Osteoblast (primary cell): Measurements from ENCODE around the gene CEP112. TPM values are rescaled to one million over a fixed set of nuclear protein-coding genes. Genes with fewer than 3 reads are reported as not detected.

Source experiments
- DNase-seq: peaks from one replicate; pipeline ENCODE4 v3.0.0; 2011; ENCODE audit warnings: low spot score, mixed read lengths; ENCODE audit not compliant: insufficient read length; ENCODE audit errors: missing footprints
- H2AFZ ChIP-seq: 2 replicates; pipeline ENCODE4 v1.6.0; 2011; ENCODE audit warnings: mild to moderate bottlenecking, low read length
- H3K27ac ChIP-seq: 2 replicates; pipeline ENCODE4 v1.5.1; 2011; ENCODE audit warnings: mild to moderate bottlenecking, low read depth, low read length, moderate library complexity
- H3K27me3 ChIP-seq: 2 replicates; pipeline ENCODE4 v1.6.0; 2012; ENCODE audit warnings: mild to moderate bottlenecking, control low read depth, inconsistent platforms, low read length, moderate library complexity; ENCODE audit not compliant: insufficient read depth
- H3K36me3 ChIP-seq: 2 replicates; pipeline ENCODE4 v1.5.1; 2011; ENCODE audit warnings: mild to moderate bottlenecking, low read length, control low read depth, moderate library complexity; ENCODE audit not compliant: insufficient read depth
- H3K4me1 ChIP-seq: 2 replicates; pipeline ENCODE4 v1.5.1; 2011; ENCODE audit warnings: mild to moderate bottlenecking, low read length, control low read depth, moderate library complexity; ENCODE audit not compliant: insufficient read depth
- H3K4me2 ChIP-seq: 2 replicates; pipeline ENCODE4 v1.6.0; 2011; ENCODE audit warnings: mild to moderate bottlenecking, low read length; ENCODE audit not compliant: insufficient read depth
- H3K4me3 ChIP-seq: fragments of 200-600 bp; sonication (generic); 3 replicates; pipeline ENCODE4 v1.5.1; 2012; ENCODE audit warnings: mild to moderate bottlenecking, low read length, inconsistent platforms; ENCODE audit not compliant: insufficient read depth
- H3K79me2 ChIP-seq: 2 replicates; pipeline ENCODE4 v1.6.0; 2012; ENCODE audit warnings: mild to moderate bottlenecking, low read length, control low read depth, inconsistent platforms; ENCODE audit not compliant: insufficient read depth
- H3K9me3 ChIP-seq: 2 replicates; pipeline ENCODE4 v1.5.1; 2011; ENCODE audit warnings: low read depth, low read length, control low read depth
- H4K20me1 ChIP-seq: 2 replicates; pipeline ENCODE4 v1.6.0; 2012; ENCODE audit warnings: mild to moderate bottlenecking, low read length, control low read depth; ENCODE audit not compliant: insufficient read depth
- CTCF ChIP-seq: IDR thresholded peaks from 2 replicates; pipeline ENCODE4 v1.5.1; 2011; ENCODE audit warnings: mild to moderate bottlenecking, low read depth, low read length, moderate library complexity; ENCODE audit errors: extremely low read depth
- total RNA-seq: library from RNA; depleted of rRNA; stranded (reverse); fragments of >200 nt; gene quantifications from 2 replicates; pipeline ENCODE4 v1.2.3, GENCODE V29; 2012

Gene CEP112
- total RNA-seq, 1 donor, result 8.3 TPM

GRCh38 chr17:66190738-66191592 is 968 bp downstream of the CEP112 start:
- Histone ChIP-seq H4K20me1 (peaks cover 2% of the 10 kb centered on the region), H3K27ac (peak overlapping the region; percentile 50), H3K4me2 (peak overlapping the region; percentile 81), H3K36me3 (no peaks in the 10 kb centered on the region), H3K4me3 (peak overlapping the region; percentile 88), H2AFZ (peak overlapping the region; percentile 93), H3K27me3 (no peaks in the 10 kb centered on the region), H3K79me2 (peaks cover 15% of the 10 kb centered on the region), H3K4me1 (peaks cover 14% of the 10 kb centered on the region), H3K9me3 (no peaks in the 10 kb centered on the region)
- peak; percentile 88 for DNase-seq
- no peak for TF ChIP-seq CTCF

- DNase-seq, result no peak
- H3K4me3 ChIP-seq, result no peak overlapping the region
- no peak overlapping the region for H3K27ac ChIP-seq
- no peaks in the 10 kb centered on the region for H3K9me3 ChIP-seq
- no peak for TF ChIP-seq CTCF
- H2AFZ ChIP-seq, result no peak overlapping the region
- no peaks in the 10 kb centered on the region for H3K36me3 ChIP-seq
- no peaks in the 10 kb centered on the region for H3K27me3 ChIP-seq
- peaks cover 2% of the 10 kb centered on the region for H4K20me1 ChIP-seq
- H3K4me2 ChIP-seq, result no peak overlapping the region
- peaks cover 14% of the 10 kb centered on the region for H3K4me1 ChIP-seq
- peaks cover 17% of the 10 kb centered on the region for H3K79me2 ChIP-seq
Observed at GRCh38 chr17:66187718-66188117, 4.2 kb downstream of the CEP112 start.

- peaks cover 17% of the 10 kb centered on the region for H3K79me2 ChIP-seq
- peaks cover 2% of the 10 kb centered on the region for H4K20me1 ChIP-seq
- peaks cover 12% of the 10 kb centered on the region for H3K36me3 ChIP-seq
- no peak overlapping the region for H2AFZ ChIP-seq
- DNase-seq, result no peak
- no peaks in the 10 kb centered on the region for H3K9me3 ChIP-seq
- H3K4me1 ChIP-seq, result peaks cover 8% of the 10 kb centered on the region
- no peaks in the 10 kb centered on the region for H3K27me3 ChIP-seq
- no peak for TF ChIP-seq CTCF
- H3K4me2 ChIP-seq, result no peak overlapping the region
- H3K27ac ChIP-seq, result no peak overlapping the region
- no peak overlapping the region for H3K4me3 ChIP-seq
Observed at GRCh38 chr17:66185862-66186261, 6.1 kb downstream of the CEP112 start.

- no peaks in the 10 kb centered on the region for H4K20me1 ChIP-seq
- H3K27me3 ChIP-seq, result no peaks in the 10 kb centered on the region
- H2AFZ ChIP-seq, result no peak overlapping the region
- no peak for TF ChIP-seq CTCF
- H3K27ac ChIP-seq, result no peak overlapping the region
- no peaks in the 10 kb centered on the region for H3K9me3 ChIP-seq
- no peaks in the 10 kb centered on the region for H3K4me1 ChIP-seq
- H3K4me3 ChIP-seq, result no peak overlapping the region
- peaks cover 14% of the 10 kb centered on the region for H3K79me2 ChIP-seq
- H3K4me2 ChIP-seq, result no peak overlapping the region
- DNase-seq, result no peak
- H3K36me3 ChIP-seq, result peaks cover 12% of the 10 kb centered on the region
Observed at GRCh38 chr17:66184392-66184791, 7.5 kb downstream of the CEP112 start.
